Posterior vena cava (tissue), 2 donors: ENCODE measurements around the gene WASF3. TPM values are rescaled to one million over a fixed set of nuclear protein-coding genes. Genes with fewer than 3 reads are reported as not detected.

ENCODE experiments used
- DNase-seq: peaks from one replicate; pipeline ENCODE4 v3.0.0-alpha.2; 2020; ENCODE audit warnings: low spot score
- intact Hi-C, 2 donors: fragments of 100-400 bp; cut with DNase I; formaldehyde crosslinking; loops; one replicate each; pipeline versions ENCODE4 v1.14.1 to v1.14.2; 2022 to 2023
- total RNA-seq, 2 donors: library from RNA; stranded (reverse); fragmentation: NEBNext Ultra II Directional; extraction: Animal tissue kit (Norgen Biotek cat#: 25700); gene quantifications; one replicate each; pipeline ENCODE4 v1.2.1, GENCODE V29; 2021
- donor health status: DM: yes; HTN: yes; CAD: no.
- donor health status: DM: yes; HTN: yes; CAD: no.

WASF3 gene
- total RNA-seq, 2 donors from 2014 or later: 24.7 to 25.6 TPM

DNA sequence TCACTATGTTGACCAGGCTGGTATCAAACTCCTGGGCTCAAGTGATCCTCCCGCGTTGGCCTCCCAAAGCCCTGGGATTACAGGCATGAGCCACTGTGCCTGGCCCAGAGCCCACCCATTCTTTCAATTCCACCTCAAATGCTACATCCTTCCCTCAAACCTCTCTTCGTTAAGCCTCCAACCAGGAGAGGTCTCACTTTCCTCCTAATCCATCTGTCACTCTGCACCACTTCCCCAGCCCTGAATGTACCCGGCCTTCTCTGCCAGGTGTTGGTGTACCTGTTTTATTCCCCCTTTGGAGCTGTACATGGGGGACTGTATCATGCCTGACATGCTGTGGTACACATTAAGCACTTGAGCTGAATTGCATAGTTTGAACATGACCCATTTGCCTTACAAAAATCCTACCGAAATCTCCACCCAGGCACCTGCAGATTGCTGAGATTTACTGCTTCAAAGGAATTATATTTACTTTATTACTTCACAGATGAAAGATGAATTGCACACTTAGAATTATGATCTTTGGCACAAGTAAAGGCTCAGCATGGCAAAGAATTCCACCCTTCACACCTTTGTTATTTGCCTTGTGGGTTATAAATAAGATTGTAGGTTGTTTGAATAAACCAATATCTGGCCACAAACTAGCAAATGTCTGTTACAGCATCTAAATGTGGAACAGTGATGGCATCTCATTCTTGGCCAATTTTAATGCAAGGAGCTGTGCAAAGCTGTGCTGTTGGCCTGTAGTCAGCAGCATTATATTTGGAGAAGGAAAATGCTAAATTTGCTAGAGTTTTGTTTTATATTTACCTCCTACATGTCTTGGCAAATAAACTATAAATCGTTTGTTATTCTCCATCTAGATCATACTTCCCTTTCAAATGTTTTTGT lies 15.6 kb upstream of the WASF3 start:
- intact Hi-C loops: no loop called here
- no peak for DNase-seq

DNA sequence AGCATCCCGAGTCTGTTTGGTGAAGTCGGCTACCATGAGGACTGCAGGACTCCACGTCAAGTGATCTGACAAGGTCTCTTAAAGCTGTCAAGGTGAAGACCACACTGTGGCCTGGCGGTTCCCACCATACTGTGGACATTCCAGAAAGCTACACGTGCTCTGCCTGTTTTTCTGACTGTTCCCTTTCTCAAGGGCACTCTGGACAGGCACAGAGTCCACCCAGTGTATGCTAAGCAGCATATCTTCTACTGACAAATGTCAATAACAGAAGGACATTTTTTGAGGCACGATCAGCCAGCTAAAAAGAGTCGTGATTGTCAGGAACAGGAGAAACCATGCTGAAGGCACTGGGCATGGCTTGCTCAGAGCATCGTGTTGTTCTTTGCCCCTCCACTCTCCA lies 12.8 kb upstream of the WASF3 start:
- intact Hi-C loops: no loop called here

DNA sequence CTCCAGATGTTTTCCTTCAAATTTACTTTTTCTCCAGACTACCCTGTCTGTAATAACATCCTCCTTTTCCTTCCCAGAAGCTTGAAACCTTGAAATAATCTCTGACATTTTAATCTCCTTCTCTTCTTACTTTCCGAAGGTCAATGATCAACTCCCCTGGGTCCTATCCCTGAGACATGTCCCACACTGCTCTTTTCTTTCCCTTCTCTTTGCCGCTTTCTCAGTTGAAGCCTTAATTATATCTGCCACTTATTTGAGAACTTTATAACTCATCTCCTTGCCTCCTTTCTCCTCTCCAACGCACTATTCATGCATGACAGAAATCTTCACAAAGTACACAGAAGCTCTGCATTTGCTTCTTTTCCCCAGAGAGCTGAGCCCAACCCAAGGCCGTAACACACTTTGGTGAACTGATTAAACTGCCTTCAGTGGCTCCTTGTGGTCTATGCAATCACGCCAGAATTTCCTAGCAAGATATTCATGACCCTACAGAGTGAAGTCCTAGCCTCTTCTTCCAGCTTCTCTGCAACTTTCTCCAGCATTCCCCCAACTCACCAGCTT lies 9.2 kb upstream of the WASF3 start:
- intact Hi-C loops: no loop called here
- DNase-seq: no peak

More for the DNA sequence above, 12.8 kb upstream of the WASF3 start:
- DNase-seq: no peak

DNA sequence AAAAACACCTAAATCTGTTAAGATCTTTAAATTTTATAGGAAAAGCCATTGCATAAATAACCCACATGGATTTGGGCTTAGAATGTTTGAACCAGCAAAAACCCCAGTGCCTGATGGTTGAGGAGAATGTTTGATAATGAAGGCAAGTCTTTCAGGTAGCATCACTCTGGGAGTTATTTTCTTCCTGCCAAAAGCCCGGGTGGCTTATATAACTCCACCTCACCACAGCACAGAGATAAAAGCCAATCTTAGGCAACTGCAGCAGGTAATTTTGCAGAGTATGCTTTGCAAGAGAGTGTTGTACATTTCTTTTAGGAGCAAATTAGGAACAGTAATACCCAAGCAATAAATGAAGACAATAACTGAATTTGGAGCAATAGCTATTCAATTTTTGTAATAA lies 7.8 kb upstream of the WASF3 start:
- no peak for DNase-seq
- intact Hi-C loops: no loop called here

DNA sequence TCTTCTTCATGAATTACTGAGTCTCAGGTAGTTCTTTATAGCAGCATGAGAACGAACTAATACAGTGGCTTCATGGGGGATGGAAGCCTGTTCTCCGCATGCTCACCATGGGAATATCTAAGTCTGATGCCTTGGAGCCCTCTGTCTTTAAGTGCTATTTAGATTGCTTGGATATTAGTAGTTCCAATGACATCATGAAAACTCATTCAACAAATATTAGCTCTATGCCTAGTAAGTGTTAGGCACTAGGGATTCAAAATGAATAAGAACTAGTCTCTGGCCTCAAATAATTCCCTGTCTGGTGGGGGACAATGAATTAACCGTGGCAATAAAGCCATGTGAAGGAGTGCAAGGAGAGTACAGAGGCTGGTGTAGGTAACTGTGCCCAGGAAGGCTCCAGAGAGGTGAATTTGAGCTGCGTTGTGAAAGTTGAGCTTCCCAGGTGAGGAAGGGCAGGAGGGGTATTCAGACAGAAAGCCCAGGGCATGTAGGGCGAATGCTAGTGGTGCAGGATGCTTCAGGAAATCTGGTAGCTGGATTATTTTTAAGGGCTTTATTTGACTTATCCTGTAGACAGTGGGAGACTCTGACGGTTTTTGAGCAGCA lies 6.1 kb upstream of the WASF3 start:
- DNase-seq: no peak
- intact Hi-C loops: loop anchor here in 1 of 2 donors (1.0 kb wide), 1 partner anchor 30 kb away; no protein-coding TSS in a partner anchor

DNA sequence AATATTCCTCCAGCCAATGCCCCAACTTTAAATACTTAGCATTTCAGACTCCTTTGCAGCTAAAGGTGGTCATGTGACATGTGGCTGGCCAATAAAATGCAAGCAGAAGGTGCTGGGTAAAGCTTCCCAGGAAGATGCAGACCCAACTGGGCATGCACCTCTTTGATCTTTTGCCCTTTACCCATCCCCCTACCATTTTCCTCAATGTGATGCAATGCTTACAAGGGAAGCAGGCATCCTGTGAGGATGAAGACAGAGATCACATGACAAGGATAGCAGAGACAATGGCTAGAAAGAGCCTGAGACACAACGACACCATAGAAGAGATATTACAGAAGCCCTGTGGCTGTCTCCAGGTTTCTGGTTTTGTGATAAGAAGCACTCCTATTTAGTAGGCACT lies 2.1 kb upstream of the WASF3 start:
- intact Hi-C loops: no loop called here
- DNase-seq: no peak

DNA sequence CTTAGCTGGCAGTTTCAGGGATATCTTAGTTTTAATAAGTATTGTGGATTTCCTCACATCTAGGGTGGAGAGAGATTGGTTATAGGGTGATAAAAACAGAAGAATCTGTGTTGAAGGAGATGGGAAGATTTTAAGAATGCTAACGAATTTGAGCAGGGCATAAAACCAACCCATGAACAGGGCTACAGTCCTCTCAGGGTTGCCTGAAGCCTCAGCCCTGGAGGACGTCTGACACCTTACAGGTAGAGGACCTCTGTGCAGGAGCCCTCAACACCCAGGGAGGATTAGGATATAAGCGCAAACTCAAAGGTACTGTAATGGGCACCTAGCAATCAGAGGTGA lies 461 bp upstream of the WASF3 start:
- intact Hi-C loops: no loop called here

DNA sequence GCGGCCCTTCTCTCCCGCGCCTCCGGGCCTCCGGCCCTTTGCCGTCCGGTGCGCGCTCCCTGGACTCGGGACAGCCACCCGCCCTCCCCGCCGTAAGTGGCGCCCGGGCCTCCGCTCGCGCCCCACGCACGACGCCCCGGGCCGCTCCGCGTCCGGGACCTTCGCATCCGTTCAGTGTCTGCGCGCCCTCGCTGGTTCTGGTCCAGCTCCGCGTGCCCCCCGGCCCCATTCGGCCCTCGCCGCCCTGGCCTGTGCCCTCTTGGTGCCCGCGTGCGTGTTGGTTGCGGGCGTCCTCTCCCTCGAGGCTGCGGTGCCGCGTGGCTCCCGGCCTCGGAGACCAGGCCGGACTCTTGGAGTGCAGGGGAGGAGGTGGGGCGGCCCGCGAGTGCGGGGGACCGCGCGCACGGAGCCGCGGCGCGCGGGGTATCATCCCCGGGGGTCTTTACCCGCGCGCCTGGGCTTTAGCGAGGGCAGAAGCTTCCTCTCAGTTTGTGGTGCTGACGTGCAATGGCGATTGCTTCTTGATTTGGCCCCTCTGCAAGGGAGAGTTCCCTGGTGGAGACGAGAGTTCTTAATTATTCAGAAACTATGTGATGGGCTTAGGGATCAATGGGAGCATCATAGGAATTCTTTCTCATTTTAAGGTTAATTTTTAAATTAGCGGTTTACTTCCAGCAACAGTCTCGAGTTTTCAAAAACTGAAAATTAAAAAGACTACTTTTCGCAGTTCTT lies 757 bp downstream of the WASF3 start:
- no peak for DNase-seq
- intact Hi-C loops: no loop called here

More for the DNA sequence above, 461 bp upstream of the WASF3 start:
- no peak for DNase-seq

DNA sequence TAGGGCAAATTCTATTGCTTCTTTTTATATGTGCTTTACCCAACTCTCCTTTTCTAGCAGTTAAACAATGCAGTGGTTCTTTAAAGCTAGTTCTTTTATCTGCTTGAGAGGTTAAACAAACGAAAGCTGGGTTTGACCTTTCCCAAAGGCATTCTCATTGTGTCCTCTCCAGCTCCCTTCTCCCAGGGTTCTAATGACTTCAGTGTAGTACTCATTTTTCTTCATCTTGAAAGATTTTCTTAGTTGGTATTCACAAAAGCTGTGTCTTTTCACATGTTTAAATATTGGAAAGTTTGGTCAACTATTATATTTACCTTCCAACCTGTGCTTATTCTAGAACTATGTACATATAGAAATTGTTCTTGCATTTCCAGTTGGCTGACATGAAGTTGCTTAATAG lies 1.5 kb downstream of the WASF3 start:
- intact Hi-C loops: no loop called here
- no peak for DNase-seq

DNA sequence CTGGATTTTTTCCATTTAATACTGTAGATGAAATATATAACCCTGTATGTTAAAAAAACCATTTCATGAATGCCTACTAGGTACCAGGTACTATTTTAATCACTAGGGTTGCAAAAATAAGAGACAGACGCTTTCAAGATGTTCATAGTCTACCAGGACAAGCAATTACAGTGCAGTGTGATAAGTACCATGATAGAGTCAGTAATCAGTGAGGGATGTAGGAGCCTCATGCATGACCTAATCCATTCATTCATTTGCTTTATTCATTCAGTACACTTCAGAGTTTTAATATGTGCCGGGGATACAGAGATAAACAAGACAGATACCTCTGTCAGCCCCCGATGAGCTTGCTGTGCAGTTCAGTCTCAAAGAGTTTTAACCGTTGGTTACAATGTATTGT lies 3.0 kb downstream of the WASF3 start:
- no peak for DNase-seq
- intact Hi-C loops: no loop called here

DNA sequence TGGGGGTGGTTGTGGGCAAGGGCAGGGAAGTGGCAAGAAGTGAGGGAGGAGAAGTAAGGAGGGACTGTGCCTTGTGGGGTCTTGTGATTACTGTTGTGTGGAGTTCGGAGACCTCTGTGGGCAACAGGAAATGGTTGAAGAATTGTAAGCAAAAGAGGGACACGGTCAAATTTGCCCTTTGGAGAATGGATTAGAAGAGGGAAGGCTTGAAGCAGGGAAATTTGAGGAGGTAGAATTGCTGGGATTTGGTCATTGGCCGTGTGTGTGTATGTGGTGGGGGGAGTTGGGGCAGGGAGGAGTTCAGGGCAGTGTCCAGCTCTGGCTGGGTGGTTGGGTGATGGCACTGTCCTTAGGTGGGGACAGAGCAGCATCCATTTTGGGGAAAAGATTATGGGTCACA lies 3.6 kb downstream of the WASF3 start:
- intact Hi-C loops: no loop called here
- no peak for DNase-seq

DNA sequence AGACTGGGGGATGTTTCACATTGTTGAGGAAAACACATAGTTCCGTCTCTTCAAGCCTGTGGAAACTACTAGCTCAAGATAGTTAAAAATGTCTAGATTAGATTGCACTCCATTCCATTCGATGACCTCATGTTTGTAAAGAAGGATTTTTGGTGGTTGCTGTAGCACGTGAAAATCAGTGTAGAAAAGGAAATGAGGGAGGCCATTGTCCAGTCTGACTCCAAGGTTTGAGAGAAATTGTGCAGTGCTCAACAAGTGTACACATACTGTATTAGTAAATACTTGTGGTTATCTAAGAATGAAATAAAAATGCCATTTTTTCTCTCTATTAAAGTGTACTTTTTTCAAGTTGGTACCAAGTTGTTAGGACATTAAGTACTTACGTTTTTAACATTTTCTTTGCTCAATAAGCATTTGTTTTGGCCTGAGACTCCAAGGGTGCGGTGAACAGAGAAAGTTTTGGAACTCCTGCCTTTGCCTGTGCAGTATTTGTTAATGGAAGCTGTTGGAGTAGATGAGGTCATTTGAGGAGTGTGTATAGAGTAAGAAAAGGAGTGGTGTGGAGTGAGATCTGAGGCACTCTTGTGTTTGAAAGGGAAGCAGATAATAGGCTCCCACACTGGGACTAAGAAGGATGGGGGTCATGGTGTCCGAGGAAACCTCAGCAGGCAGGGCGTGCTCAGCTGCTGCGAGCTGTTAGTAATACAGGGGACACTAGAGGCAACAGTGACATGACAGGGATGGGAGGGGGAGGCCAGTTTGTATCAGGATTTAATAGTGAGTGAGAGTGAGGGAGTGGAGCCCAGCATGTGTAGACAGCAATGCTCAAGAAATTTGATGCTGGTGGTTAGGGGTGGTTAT lies 4.4 kb downstream of the WASF3 start:
- DNase-seq: no peak
- intact Hi-C loops: no loop called here

DNA sequence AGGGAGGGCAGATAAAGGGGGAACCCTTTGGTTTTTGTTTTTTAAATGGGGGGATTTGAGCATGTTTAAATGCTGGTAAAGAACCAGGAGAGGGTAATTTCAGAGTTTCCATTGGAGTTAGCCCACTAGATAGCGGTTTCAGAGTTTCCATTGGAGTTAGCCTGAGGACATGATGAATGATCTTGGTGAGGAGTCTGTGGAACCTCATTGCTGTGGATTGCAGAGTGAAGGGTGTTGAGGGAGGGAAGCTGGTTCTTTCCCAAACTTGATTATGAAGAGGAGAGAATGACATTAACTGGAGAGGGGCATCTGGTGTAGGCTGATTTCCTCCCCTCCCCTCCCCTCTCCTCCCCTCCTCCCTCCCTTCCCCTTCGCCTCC lies 5.0 kb downstream of the WASF3 start:
- intact Hi-C loops: no loop called here
- DNase-seq: no peak

DNA sequence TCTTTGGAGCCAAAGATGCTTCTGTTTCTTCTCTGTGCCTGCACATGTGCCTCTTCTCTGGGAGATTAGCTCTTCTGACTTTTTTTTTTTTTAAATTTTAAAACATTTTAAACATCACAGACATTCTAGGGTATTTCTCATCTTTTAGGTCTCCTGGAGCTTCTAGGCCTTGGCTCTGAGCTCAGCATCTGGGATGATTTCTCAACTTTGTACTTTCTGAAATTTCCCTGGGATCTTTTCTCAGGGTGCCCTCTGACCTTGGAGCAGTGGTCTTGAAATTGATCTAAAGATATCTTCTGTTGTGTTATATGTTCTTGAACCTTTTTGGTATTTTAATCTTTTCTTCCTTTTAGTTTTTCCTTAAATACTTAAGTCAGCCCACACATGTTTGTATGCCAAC lies 6.2 kb downstream of the WASF3 start:
- DNase-seq: no peak
- intact Hi-C loops: no loop called here

DNA sequence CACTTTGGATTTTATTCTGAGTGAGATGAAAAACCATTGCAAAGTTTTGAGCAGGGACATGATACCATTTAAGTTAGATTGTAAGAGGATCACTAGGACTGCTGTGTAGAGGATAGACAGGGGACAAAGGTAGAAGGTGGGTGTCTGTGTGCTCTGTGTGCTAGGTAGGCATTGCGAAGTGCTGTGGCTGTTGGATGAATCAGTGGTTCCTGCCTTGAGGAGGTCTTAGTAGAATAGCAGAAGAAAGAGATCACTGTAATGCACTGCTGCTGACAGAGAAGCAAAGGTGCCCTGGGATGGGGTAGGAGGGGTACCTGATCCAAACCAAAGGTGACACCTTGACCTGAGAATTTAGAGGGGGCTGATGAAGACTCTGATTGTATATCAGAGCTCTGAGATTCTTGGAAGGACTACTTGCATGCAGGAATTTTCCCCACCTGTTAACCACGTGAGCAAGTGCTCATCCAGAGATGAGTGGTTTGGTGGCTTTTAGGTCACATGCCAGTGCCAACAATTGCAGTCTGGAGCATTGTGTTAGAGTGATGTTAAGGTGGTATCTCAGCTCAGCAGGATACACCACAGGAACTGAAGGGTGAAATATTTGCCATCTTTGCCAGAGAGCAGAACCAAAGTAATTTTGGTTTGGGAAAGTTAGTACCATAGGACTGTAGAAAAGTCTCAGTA lies 10.8 kb downstream of the WASF3 start:
- intact Hi-C loops: no loop called here

DNA sequence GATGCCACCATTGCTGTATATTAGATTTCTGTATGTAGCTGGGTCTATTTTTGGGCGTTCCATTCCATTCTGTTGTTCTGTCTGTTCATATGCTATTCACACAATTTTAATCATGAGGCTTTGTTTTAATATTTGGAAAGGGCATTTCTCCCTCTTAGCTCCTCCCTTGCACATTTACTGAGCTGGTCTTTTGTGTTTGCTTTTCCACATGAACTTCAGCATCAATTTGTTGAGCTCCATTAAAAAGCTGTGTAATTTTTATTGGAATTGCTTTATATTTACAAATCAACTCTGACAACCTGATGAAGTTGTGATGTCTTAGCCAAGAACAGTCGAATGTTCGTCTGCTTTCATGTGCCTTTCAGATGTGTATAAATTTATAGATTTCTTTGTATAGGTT lies 14.0 kb downstream of the WASF3 start:
- no peak for DNase-seq
- intact Hi-C loops: no loop called here

More for the DNA sequence above, 10.8 kb downstream of the WASF3 start:
- DNase-seq: no peak

DNA sequence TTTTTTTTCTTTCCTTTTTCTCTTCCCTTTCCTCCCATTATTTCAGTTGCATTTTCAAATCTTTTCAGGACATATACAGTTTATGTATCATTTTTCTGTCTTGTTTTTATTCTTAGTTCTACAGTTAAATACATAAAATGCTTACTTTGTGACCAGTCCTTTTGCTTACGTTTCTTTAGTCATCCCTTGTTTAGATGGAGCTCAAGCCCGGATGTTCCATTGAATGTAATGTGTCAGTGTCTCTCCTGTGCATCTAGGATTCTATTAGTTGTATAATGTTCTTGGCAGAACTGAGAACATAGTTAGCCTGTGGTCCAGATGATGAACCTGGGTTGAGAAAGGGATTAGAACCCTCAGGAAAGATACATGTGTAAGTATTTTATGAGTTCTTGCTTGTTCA lies 17.8 kb downstream of the WASF3 start:
- intact Hi-C loops: no loop called here
- no peak for DNase-seq

DNA sequence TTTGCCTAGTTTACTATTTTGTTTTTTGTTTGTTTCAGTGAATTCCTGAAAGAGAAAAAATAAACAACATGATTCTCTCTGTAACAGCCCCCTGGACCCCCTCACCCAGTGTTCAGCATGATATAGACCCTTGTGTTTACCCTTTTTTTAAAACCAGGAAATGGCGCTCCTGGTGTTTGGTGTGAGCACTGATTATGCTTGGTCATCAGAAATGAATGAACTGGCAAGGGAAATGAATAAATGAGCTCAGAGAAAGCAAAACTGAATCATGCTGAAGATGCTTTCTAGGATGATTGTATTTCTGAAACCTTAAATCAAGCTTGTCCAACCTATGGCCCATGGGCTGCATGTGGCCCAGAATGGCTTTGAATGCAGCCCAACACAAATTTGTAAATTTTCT lies 22.1 kb downstream of the WASF3 start:
- intact Hi-C loops: no loop called here
- DNase-seq: no peak

DNA sequence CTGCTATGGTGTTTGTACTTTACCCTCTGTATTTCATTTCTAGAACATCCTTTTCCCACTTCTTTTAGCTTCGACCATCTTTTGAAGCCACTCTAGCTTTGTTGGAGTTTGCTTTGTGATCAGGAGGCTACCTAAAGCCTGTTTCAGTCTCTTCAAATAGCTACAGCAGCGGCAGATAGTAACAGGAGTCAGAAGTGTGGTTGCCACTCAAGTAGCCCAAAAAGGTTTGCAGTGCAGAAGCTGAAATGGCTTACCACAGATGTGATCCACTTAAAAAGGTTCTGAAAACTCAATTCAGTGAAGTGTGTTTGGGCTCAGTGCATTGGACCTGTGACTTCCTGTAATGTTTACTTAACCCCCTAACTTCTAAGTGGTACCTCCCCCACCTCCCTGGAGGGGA lies 26.2 kb downstream of the WASF3 start:
- intact Hi-C loops: no loop called here
- no peak for DNase-seq
